IgD-negative memory B cell (primary cell): ENCODE measurements around the gene STXBP4. TPM values are rescaled to one million over a fixed set of nuclear protein-coding genes. Genes with fewer than 3 reads are reported as not detected.

Experiments
- H3K27ac Mint-ChIP-seq, 3 donors: one replicate each; pipeline ENCODE4 v1.8.0; 2020 to 2022; ENCODE audit warnings: mild to moderate bottlenecking in 3 of 3, mixed read lengths in 3 of 3, moderate library complexity in 1 of 3
- H3K27me3 Mint-ChIP-seq: one replicate; pipeline ENCODE4 v1.8.0; 2021; ENCODE audit warnings: mixed read lengths
- H3K36me3 Mint-ChIP-seq: one replicate; pipeline ENCODE4 v1.8.0; 2020; ENCODE audit warnings: mild to moderate bottlenecking, mixed read lengths
- H3K4me1 Mint-ChIP-seq, 3 donors: one replicate each; pipeline ENCODE4 v1.8.0; 2020 to 2022; ENCODE audit warnings: mixed read lengths in 3 of 3, mild to moderate bottlenecking in 1 of 3
- H3K4me3 Mint-ChIP-seq, 4 donors: one replicate each; pipeline ENCODE4 v1.8.0; 2020 to 2022; ENCODE audit warnings: mild to moderate bottlenecking in 4 of 4, mixed read lengths in 4 of 4, moderate library complexity in 3 of 4
- H3K9me3 Mint-ChIP-seq, 3 donors: one replicate each; pipeline ENCODE4 v1.8.0; 2020 to 2021; ENCODE audit warnings: mixed read lengths in 3 of 3, mild to moderate bottlenecking in 1 of 3
- polyA plus RNA-seq: library from polyadenylated mRNA; unstranded; fragments of 300-500 nt; fragmentation: Illumina TruSeq; gene quantifications from one replicate; pipeline ENCODE4 v1.2.3, GENCODE V29; 2021

The STXBP4 gene
- polyA plus RNA-seq, 1 donor from 2014 or later: 0.90 TPM

DNA sequence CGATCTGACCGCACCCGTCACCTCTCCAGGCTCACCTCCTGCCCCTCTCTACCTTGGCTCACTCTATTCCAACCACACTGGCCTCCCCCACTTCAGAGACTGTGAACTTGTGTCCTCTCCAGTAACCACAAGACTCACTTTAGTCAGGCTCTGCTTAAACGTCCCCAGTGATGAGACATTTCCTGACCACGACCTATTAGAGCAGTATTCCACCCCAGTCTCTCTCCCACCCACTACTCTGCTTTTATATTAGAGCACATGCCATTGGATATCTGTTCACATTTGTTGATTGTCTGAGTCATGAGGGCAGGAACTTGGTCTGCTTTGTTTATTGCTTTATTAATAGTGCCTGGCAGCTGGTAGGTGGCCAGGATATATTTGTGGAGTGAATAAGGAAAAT is 20.2 kb upstream of the STXBP4 start:
- H3K27ac Mint-ChIP-seq: no peak overlapping the region
- H3K27me3 Mint-ChIP-seq: peaks cover 4% of the 10 kb centered on the region
- H3K4me1 Mint-ChIP-seq: peaks cover 0 to 2% (median 0%) of the 10 kb centered on the region in 3 donors
- peaks cover 7% of the 10 kb centered on the region for H3K36me3 Mint-ChIP-seq
- no peak overlapping the region for H3K4me3 Mint-ChIP-seq
- H3K9me3 Mint-ChIP-seq: peaks cover 0 to 5% (median 3%) of the 10 kb centered on the region in 3 donors

DNA sequence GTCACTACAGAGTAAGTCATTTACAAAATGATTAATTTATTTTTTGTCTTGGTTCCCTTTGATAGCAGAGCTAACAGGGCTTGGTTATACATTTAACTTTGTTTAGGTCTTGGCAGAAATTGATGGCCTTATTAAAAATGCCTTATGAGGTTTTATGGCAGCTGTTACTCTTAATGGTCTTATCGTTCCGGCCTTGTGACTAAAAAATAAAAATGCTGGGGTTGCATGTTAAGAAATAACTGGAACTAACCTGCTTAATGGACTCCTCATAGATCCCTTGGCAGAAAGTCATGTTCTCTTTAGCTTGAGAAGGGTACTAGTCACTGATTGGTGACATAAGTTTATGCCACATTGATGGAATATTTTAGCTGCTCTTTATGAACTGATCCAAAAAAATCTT is 18.4 kb upstream of the STXBP4 start:
- Mint-ChIP-seq H3K4me1 (peaks cover 0 to 2% (median 0%) of the 10 kb centered on the region in 3 donors), H3K4me3 (no peak overlapping the region), H3K36me3 (peaks cover 13% of the 10 kb centered on the region), H3K27me3 (peaks cover 4% of the 10 kb centered on the region), H3K9me3 (peaks cover 0 to 5% (median 3%) of the 10 kb centered on the region in 3 donors), H3K27ac (no peak overlapping the region)

DNA sequence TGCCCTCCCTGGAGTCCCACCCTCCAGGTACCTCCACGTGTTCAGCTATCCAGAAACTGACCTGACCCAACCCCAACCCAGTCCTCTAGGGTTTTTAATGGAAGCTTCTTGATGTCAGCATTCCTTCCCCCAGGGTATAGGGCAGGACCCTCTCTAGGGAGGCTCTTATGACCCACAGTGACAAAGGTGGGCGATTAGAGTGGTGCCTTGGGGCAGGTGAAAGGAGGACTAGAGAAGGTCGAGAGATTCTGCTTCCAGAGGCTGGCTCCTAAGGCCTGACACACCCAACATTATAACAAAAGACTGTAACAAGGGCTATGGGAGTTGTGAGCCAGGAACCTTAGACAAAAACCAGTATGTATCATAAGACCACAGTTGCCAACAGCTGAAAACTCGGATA is 17.3 kb upstream of the STXBP4 start:
- Mint-ChIP-seq H3K27me3 (peaks cover 4% of the 10 kb centered on the region), H3K36me3 (peaks cover 11% of the 10 kb centered on the region), H3K4me3 (no peak overlapping the region), H3K27ac (no peak overlapping the region), H3K9me3 (peaks cover 0 to 5% (median 3%) of the 10 kb centered on the region in 3 donors), H3K4me1 (no peaks in the 10 kb centered on the region)

DNA sequence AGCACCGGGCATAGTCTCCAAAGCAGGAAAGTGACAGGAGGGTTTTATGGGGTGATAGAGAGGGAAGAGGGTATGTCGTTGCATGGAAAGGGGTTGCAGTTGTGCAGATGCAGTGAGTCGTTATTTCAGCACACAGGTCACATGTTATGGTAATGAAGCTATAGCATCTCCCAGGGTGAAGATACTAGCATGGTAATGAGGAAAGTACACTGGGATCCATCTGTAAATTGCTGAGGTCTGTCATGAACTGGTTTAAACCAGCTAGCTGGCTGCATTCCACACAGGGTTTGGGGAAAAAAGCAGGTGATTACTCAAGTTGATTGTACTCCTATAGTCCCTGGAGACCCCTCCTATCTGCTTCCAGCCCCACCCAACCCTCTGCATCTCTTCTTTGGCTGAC is 11.8 kb upstream of the STXBP4 start:
- Mint-ChIP-seq H3K4me1 (no peaks in the 10 kb centered on the region), H3K36me3 (peaks cover 11% of the 10 kb centered on the region), H3K27me3 (no peaks in the 10 kb centered on the region), H3K27ac (no peak overlapping the region), H3K9me3 (no peaks in the 10 kb centered on the region), H3K4me3 (no peak overlapping the region)

DNA sequence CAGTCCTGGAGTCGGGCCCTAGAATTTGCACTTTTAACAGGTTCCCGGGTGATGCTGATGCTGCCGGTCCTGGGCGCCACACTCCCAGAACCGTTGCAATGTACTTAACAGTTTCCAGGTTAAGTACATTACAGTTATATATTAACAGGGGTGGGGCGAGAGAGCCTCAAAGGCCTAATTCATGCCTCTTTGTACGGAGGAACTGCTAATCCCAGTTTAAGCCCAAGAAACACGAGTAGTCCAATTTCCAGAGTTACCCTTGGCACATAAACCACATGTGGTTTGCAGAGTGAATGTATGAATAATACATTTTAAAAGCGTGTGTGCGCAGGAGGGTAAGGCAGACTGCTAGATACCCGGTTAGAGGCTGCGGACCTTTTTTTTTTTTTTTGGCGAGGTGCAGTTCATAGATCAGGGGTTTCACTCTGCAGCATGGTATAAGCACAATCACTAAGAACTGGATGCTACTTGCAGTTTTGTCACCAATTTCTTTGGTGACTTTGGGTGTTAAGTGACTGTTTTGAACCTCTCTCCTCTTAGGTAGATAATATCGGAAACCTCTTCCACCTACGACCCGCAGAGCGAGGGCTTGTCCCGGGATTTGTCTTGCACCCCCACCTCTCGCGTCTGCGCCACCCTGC is 824 bp upstream of the STXBP4 start:
- H3K9me3 Mint-ChIP-seq: no peaks in the 10 kb centered on the region
- no peak overlapping the region for H3K4me3 Mint-ChIP-seq
- H3K27ac Mint-ChIP-seq: no peak overlapping the region
- peaks cover 6 to 19% (median 12%) of the 10 kb centered on the region in 3 donors for H3K4me1 Mint-ChIP-seq
- H3K27me3 Mint-ChIP-seq: no peaks in the 10 kb centered on the region
- H3K36me3 Mint-ChIP-seq: no peaks in the 10 kb centered on the region

DNA sequence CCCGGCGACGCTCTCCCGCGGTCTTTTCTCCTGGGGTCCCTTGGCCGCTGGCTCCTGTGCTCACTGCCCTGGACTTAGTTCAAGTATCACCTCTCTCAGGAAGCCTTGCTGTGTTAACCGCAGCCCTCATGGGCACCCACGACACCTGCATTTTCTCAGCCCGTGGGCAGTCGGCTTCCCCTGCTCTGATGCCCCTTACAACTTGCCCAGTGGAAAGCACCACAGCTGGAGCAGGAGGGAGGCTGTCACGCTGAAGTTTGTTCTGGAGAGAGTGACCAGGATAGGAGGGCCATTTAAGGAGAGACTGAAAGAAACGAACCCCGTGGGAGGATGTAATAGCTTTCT is 395 bp downstream of the STXBP4 start:
- H3K4me1 Mint-ChIP-seq: peaks cover 7 to 16% (median 8%) of the 10 kb centered on the region in 3 donors
- H3K27me3 Mint-ChIP-seq: no peaks in the 10 kb centered on the region
- H3K9me3 Mint-ChIP-seq: no peaks in the 10 kb centered on the region
- H3K27ac Mint-ChIP-seq: no peak overlapping the region
- H3K4me3 Mint-ChIP-seq: no peak overlapping the region
- no peaks in the 10 kb centered on the region for H3K36me3 Mint-ChIP-seq

DNA sequence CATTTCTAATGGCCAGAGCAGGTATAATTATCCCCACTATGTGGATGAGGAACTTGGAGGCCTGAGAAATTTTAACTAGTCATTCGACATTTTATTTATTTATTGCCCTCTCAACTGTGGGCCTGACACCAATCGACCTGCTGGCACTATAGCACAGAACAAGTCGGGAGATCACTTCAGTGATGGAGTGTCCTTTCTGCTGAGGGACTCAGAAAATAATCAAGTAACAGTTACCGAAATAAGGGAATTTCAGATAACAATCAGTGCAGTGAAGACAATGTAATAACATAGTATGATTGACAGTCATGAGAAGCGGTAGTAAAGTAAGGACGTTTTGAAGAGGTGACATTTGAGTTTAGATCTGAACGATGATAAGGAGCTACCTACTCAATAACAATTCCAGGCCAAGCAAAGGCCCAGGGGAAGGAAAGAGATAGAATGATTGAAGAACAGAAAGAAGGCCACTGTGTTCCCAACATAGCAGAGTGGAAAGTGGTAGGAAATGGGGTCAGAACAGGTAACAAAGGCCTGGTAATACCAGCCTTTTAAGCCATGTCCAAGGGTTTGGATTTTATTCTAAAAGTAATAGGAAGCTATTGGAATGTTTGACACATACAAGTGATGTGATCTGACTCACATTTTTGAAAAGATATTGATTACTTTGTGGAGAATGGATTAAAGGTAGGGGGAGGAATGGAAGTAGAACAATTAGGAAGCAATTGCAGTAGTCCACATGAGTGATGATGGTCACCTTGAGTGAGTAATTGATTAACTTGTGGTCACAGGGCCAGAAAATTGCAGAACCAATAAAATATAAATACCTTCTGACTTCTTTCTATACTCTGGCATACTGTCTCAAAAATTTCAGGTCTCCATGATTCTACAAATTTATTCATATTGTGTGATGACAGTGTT is 1.4 kb downstream of the STXBP4 start:
- H3K36me3 Mint-ChIP-seq: no peaks in the 10 kb centered on the region
- no peaks in the 10 kb centered on the region for H3K27me3 Mint-ChIP-seq
- H3K4me3 Mint-ChIP-seq: peak overlapping the region in 1 of 4 donors; percentile 61
- H3K4me1 Mint-ChIP-seq: peaks cover 7 to 16% (median 8%) of the 10 kb centered on the region in 3 donors
- H3K9me3 Mint-ChIP-seq: no peaks in the 10 kb centered on the region
- peak overlapping the region in 1 of 3 donors; percentile 14 for H3K27ac Mint-ChIP-seq

DNA sequence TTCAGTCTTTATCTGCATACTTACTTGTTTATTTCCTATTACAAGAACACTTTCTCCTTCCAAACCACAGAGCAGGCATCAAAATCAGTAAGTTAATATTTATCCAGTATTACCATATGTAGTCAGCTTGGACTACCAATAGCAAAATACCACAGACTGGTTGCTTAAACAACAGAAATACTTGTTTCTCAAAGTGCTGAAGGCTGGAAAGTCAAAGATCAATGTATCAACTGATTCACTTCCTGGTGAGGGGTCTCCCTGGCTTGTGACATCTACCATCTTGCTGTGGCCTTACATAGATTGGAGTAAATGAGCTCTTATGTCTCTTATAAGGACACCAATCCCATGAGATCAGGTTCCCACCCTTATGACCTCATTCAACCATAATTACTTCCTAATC is 2.6 kb downstream of the STXBP4 start:
- Mint-ChIP-seq H3K27ac (peak overlapping the region in 1 of 3 donors; percentile 54), H3K27me3 (no peaks in the 10 kb centered on the region), H3K4me3 (peak overlapping the region in 1 of 4 donors; percentile 54), H3K9me3 (no peaks in the 10 kb centered on the region), H3K4me1 (peaks cover 6 to 10% (median 7%) of the 10 kb centered on the region in 3 donors), H3K36me3 (no peaks in the 10 kb centered on the region)

DNA sequence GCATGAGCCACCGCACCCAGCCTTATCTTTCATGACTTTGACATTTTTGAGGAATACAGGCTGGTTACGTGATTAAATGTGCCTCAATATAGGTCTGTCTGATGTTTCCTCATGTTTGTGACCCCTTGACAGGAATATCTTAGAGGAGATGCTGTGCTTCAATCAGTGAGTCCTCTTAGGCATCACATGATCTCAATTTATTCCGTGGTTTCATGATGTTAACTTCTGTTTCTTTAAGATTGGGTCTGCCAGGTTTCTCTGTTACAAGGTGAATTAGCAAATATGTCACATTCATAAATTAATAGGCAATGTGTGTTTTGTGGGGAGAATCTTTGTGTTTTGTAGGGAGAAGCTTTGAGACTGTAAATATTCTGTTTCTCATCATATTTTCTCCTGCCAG is 3.3 kb downstream of the STXBP4 start:
- no peaks in the 10 kb centered on the region for H3K27me3 Mint-ChIP-seq
- no peaks in the 10 kb centered on the region for H3K9me3 Mint-ChIP-seq
- no peak overlapping the region for H3K27ac Mint-ChIP-seq
- H3K36me3 Mint-ChIP-seq: no peaks in the 10 kb centered on the region
- H3K4me3 Mint-ChIP-seq: no peak overlapping the region
- peaks cover 0 to 7% (median 6%) of the 10 kb centered on the region in 3 donors for H3K4me1 Mint-ChIP-seq

DNA sequence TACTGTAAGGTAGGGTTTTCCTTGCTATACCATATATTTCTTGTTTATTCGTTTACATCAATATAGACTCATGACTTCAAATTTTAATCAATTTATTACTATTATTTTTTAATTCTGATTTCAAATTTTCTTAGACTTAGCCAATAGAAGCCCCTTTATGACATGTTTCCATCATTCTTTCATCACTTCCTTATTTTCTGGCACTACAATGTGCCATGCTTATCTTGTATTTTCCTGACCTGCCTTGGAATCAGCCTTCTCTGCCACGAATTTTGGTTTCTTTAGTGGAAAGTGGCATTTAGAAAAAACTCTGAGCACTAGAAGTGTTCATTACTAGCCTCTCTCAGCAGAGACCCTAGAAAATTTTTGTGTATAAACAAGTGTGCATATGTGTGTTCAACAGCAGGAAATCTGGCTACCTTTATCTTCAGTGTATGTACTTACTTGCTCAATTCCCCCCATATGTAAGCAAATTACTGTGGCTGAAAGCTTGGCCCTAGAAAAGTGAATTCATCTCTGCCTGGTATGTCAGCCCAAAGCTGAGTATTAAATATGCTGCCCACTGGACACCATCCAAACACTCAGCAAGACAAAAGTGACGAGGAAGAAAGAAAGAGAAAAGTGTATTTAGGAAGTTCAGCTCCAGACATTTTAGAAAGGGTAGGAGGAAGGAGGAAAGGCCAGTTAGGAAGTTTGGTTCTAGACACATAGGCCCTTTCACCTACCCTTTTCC is 4.0 kb downstream of the STXBP4 start:
- H3K4me3 Mint-ChIP-seq: no peak overlapping the region
- no peaks in the 10 kb centered on the region for H3K9me3 Mint-ChIP-seq
- H3K4me1 Mint-ChIP-seq: peaks cover 0 to 6% (median 0%) of the 10 kb centered on the region in 3 donors

DNA sequence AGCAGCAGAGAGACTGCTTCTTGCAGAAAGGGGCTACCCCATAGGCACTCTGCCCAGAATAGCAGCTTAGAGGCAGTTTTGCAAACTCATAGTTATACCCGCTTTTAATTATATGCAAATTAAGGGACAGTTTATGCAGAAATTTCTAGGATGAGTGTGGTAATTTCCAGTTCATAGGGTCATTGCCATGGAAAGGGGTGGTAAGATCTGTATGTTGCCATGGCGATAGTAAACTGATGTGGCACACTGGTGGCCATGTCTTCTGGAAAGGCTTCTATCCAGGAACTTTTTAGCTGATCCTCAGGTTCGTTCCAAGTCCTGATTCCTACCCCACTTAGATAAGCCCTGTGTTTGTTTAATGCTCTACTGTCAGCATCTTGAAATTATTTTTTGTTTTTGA is 6.2 kb downstream of the STXBP4 start:
- Mint-ChIP-seq H3K4me3 (no peak overlapping the region), H3K27me3 (no peaks in the 10 kb centered on the region), H3K36me3 (no peaks in the 10 kb centered on the region), H3K4me1 (peaks cover 0 to 4% (median 0%) of the 10 kb centered on the region in 3 donors), H3K27ac (no peak overlapping the region), H3K9me3 (no peaks in the 10 kb centered on the region)

More for the DNA sequence above, 4.0 kb downstream of the STXBP4 start:
- Mint-ChIP-seq H3K36me3 (no peaks in the 10 kb centered on the region), H3K27ac (no peak overlapping the region), H3K27me3 (no peaks in the 10 kb centered on the region)

DNA sequence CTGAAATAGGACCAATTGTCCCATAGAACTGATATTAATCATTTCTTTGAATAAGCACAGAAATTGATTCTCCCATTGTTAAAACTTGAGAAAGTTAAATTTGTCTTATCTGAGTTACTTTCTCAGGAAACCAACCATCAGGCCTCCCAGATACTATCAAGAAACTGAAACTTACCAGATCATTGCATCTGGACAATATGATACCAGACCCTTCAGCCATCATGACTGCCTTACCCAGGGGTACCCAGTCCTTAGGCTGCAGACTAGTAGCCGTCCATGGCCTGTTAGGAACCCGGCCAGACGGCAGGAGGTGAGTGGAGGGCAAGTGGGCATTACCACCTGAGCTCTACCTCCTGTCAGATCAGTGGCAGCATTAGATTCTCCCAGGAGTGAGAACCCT is 7.8 kb downstream of the STXBP4 start:
- Mint-ChIP-seq H3K27ac (no peak overlapping the region), H3K4me3 (no peak overlapping the region), H3K36me3 (peaks cover 3% of the 10 kb centered on the region), H3K9me3 (peaks cover 0 to 6% (median under 1%) of the 10 kb centered on the region in 3 donors), H3K27me3 (no peaks in the 10 kb centered on the region), H3K4me1 (peaks cover 0 to 2% (median 0%) of the 10 kb centered on the region in 3 donors)

DNA sequence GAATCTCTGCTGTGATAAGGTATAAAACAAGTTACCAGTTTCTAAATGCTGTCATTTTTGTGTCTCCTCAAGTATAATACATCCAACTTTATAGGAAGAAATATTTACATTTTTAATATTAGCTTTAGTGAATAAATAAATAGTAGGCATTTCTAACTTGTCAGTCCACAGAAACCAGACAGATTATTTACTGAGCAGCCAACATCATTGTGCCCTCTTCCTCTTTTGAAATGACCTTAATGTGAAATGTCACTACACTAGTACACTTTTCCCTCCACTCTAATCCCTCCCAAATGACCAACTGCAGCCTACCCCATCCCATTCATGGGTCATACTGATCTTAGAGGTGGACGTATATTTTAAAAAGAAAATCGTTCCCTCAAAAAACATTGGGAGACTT is 9.2 kb downstream of the STXBP4 start:
- peak overlapping the region in 1 of 3 donors; percentile 35 for H3K27ac Mint-ChIP-seq
- H3K36me3 Mint-ChIP-seq: peaks cover 5% of the 10 kb centered on the region
- H3K4me3 Mint-ChIP-seq: no peak overlapping the region
- no peaks in the 10 kb centered on the region for H3K27me3 Mint-ChIP-seq
- H3K4me1 Mint-ChIP-seq: peaks cover 0 to 2% (median 0%) of the 10 kb centered on the region in 3 donors
- H3K9me3 Mint-ChIP-seq: peaks cover 0 to 6% (median 1%) of the 10 kb centered on the region in 3 donors

DNA sequence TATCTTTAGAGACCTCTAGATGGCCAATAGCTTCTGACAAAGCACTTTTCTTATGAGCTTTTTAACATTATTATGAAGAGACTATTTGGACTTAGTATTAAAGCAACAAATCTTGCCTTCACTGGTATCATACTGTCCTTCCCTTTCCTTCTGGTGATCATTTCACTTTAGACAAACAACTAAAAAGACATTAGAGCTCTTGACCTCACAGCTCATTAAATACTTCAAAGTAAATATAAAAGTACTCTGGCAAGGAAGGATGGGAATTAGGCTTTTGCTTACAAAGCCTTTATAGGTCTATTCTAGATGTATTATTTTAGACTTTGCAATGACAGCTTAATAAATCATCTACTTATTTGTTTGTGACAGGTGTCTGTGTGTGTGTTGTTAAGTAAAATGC is 11.1 kb downstream of the STXBP4 start:
- no peaks in the 10 kb centered on the region for H3K27me3 Mint-ChIP-seq
- H3K27ac Mint-ChIP-seq: no peak overlapping the region
- H3K4me1 Mint-ChIP-seq: no peaks in the 10 kb centered on the region
- H3K4me3 Mint-ChIP-seq: no peak overlapping the region
- peaks cover 0 to 6% (median 1%) of the 10 kb centered on the region in 3 donors for H3K9me3 Mint-ChIP-seq
- peaks cover 5% of the 10 kb centered on the region for H3K36me3 Mint-ChIP-seq

DNA sequence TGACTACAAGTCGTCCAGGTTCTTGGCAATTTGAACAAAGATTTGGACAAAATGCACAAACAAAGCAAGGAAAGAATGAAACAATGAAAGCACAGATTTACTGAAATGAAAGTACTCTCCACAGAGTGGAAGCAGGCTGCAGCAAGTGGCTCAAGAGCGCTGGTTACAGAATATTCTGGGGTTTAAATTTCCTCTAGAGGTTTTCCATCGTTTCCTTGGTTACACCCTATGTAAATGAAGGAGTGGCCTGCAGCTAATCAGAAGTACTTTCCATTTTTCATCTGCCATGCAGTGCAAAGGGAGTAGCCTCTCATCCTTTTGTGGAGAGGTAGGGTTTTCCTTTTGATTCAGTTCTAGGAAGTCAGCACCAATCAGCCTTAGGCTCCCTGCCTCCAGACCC is 11.8 kb downstream of the STXBP4 start:
- Mint-ChIP-seq H3K4me3 (no peak overlapping the region), H3K36me3 (peaks cover 6% of the 10 kb centered on the region), H3K27me3 (no peaks in the 10 kb centered on the region), H3K9me3 (peaks cover 0 to 6% (median 1%) of the 10 kb centered on the region in 3 donors), H3K4me1 (no peaks in the 10 kb centered on the region), H3K27ac (no peak overlapping the region)
